Measurements from ENCODE around the gene KPNA6. TPM values are rescaled to one million over a fixed set of nuclear protein-coding genes. Genes with fewer than 3 reads are reported as not detected.

KPNA6 gene
- total RNA-seq, 4 donors from 2014 or later: 44.6 to 62.8 (median 53.4) TPM

- no peaks in the 10 kb centered on the region for H3K27me3 ChIP-seq
- H3K27ac ChIP-seq: no peak overlapping the region
- H3K4me1 ChIP-seq: no peaks in the 10 kb centered on the region
- no peak overlapping the region for H3K4me3 ChIP-seq (replicated peaks in 1 of 3)
- 92 to 95% methylated on average over 9 of the region's 9 CpGs for WGBS, 2 donors
- DNase-seq: no peak
- no peaks in the 10 kb centered on the region for H3K9me3 ChIP-seq
- intact Hi-C loops (cut with DNase I): no loop called here
- TF ChIP-seq CTCF (IDR thresholded peaks at IDR 0.05): no peak
- no peak for TF ChIP-seq POLR2A (IDR thresholded peaks at IDR 0.05)
- peaks cover 4 to 19% of the 10 kb centered on the region in 2 donors for H3K36me3 ChIP-seq
Observed at GRCh38 chr1:32100807-32101708, 6.8 kb upstream of the KPNA6 start.

- Histone ChIP-seq H3K27me3 (no peaks in the 10 kb centered on the region), H3K36me3 (peaks cover 0 to 10% of the 10 kb centered on the region in 2 donors), H3K4me1 (peaks cover 2 to 6% of the 10 kb centered on the region in 2 donors), H3K9me3 (no peaks in the 10 kb centered on the region), H3K27ac (no peak overlapping the region), H3K4me3 (replicated peaks in 1 of 3) (no peak overlapping the region)
- intact Hi-C loops (cut with DNase I): no loop called here
- WGBS, 2 donors: 75 to 86% methylated on average over 4 of the region's 4 CpGs
- TF ChIP-seq CTCF (IDR thresholded peaks at IDR 0.05) (no peak), POLR2A (IDR thresholded peaks at IDR 0.05) (no peak)
- DNase-seq: no peak
Observed at GRCh38 chr1:32104127-32104526, 3.7 kb upstream of the KPNA6 start.

GRCh38 chr1:32105338-32105737, 2.5 kb upstream of the KPNA6 start:
- no peak overlapping the region for H3K27ac ChIP-seq
- TF ChIP-seq CTCF (IDR thresholded peaks at IDR 0.05) (no peak), POLR2A (IDR thresholded peaks at IDR 0.05) (no peak)
- WGBS, 2 donors: 93 to 100% methylated on average over 1 of the region's 1 CpG

GRCh38 chr1:32106663-32107275, 1.1 kb upstream of the KPNA6 start:
- intact Hi-C loops (cut with DNase I): no loop called here
- Histone ChIP-seq H3K4me1 (peaks cover 29 to 31% of the 10 kb centered on the region in 2 donors), H3K27me3 (no peaks in the 10 kb centered on the region), H3K4me3 (replicated peaks in 1 of 3) (no peak overlapping the region), H3K36me3 (peaks cover 0 to 6% of the 10 kb centered on the region in 2 donors), H3K27ac (no peak overlapping the region), H3K9me3 (no peaks in the 10 kb centered on the region)
- TF ChIP-seq POLR2A (IDR thresholded peaks at IDR 0.05): no peak
- no peak for TF ChIP-seq CTCF (IDR thresholded peaks at IDR 0.05)
- WGBS, 2 donors: 89 to 90% methylated on average over 9 of the region's 9 CpGs
- no peak for DNase-seq

More at GRCh38 chr1:32105338-32105737, 2.5 kb upstream of the KPNA6 start:
- Histone ChIP-seq H3K27me3 (no peaks in the 10 kb centered on the region), H3K4me1 (peaks cover 14 to 18% of the 10 kb centered on the region in 2 donors), H3K9me3 (no peaks in the 10 kb centered on the region), H3K4me3 (replicated peaks in 1 of 3) (no peak overlapping the region), H3K36me3 (peaks cover 0 to 6% of the 10 kb centered on the region in 2 donors)
- DNase-seq: no peak
- intact Hi-C loops (cut with DNase I): no loop called here
